Body of pancreas (tissue), 4 donors: Measurements from ENCODE around the gene OR51E1.

Experiments used
- CTCF ChIP-seq, 7 experiments: fragments of 450-650 bp in 4 of 7; fragments of 200-600 bp in 3 of 7; sonication (generic) in 3 of 7; IDR thresholded peaks; one replicate each; pipeline ENCODE4 v1.5.1; 2016 to 2019; ENCODE audit warnings: antibody characterized with exemption in 7 of 7
- POLR2A ChIP-seq, 3 donors: fragments of 450-650 bp; IDR thresholded peaks; one replicate each; pipeline ENCODE4 v1.6.1; 2016; ENCODE audit warnings: antibody characterized with exemption in 3 of 3, mild to moderate bottlenecking in 2 of 3

GRCh38 chr11:4699697-4700435 lies 56.1 kb downstream of the OR51E1 start:
- TF ChIP-seq CTCF (IDR thresholded peaks at IDR 0.05) (no peak), POLR2A (IDR thresholded peaks at IDR 0.05) (no peak)
